Middle frontal gyrus (tissue), 1 donor: Measurements from ENCODE around the gene SART3.

ENCODE experiments used
- DNase-seq: peaks from one replicate; pipeline ENCODE4 v3.0.0-alpha.2; 2015; ENCODE audit warnings: low spot score; ENCODE audit errors: extremely low spot score

Gene SART3

GRCh38 chr12:108523365-108523764, 37.6 kb downstream of the SART3 start:
- no peak for DNase-seq

- DNase-seq, result no peak
Observed at GRCh38 chr12:108519558-108519957, 41.4 kb downstream of the SART3 start.

GRCh38 chr12:108518716-108519496, 42.1 kb downstream of the SART3 start:
- DNase-seq, result no peak

- DNase-seq, result no peak
Observed at GRCh38 chr12:108518101-108518715, 42.8 kb downstream of the SART3 start.

- no peak for DNase-seq
Observed at GRCh38 chr12:108517288-108518100, 43.5 kb downstream of the SART3 start.

DNA sequence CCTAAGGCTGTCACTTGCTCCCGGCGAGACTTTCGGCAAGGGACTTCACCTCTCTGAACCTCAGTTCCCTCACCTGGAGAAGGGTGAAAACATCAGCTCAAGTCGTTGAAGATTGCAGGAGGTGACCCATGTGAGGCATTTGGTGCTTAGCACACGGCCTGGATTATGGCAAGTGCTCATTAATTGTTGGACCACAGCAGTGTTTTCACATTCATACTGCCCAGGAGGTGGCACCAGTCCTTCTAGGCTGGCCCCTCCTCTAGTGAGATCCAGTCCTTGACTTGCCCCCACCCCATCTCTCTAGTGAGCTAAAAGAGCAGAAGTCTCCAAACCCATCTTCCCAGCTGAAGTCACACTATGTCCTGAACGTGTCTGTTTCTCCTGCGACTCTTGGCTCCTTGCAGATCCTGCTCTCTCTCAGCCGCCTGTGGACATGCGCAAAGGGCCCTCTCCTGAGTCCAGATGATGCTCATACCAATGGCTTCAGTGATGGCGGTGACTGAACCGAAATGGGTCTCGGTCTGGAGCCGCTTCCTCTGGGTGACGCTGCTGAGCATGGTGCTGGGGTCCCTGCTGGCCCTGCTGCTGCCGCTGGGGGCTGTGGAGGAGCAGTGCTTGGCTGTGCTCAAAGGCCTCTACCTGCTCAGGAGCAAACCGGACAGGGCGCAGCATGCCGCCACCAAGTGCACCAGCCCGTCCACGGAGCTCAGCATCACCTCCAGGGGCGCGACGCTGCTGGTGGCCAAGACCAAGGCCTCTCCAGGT, 44.3 kb downstream of the SART3 start:
- no peak for DNase-seq

DNA sequence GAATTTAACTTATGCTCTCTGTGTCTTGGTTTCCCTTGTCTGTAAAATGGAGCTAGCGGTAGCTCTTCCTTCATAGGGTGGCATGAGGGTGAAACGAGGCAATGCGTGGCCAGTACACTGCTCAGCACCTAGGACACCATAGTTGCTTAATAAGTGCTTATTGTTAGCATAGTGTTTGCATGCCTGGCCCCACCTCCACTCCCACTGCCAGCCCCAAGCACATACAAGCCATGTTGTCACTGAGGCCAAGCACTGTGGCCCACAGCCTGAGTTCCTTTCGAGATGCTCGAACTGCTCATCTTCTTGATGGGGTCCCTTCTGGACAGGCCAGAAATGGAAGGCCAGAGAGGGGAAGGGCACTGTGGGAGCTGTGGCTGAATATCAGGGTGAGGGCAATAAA, 45.1 kb downstream of the SART3 start:
- no peak for DNase-seq

GRCh38 chr12:108514973-108515814, 45.8 kb downstream of the SART3 start, which contains the start of gene FICD:
Gene FICD, plus strand, starts transcription at chr12:108515277. Its CDS starts 1,696 bp downstream, at chr12:108516973.
- DNase-seq, result peak; percentile 100

- DNase-seq, result no peak
Observed at GRCh38 chr12:108514468-108514972, 46.5 kb downstream of the SART3 start.

DNA sequence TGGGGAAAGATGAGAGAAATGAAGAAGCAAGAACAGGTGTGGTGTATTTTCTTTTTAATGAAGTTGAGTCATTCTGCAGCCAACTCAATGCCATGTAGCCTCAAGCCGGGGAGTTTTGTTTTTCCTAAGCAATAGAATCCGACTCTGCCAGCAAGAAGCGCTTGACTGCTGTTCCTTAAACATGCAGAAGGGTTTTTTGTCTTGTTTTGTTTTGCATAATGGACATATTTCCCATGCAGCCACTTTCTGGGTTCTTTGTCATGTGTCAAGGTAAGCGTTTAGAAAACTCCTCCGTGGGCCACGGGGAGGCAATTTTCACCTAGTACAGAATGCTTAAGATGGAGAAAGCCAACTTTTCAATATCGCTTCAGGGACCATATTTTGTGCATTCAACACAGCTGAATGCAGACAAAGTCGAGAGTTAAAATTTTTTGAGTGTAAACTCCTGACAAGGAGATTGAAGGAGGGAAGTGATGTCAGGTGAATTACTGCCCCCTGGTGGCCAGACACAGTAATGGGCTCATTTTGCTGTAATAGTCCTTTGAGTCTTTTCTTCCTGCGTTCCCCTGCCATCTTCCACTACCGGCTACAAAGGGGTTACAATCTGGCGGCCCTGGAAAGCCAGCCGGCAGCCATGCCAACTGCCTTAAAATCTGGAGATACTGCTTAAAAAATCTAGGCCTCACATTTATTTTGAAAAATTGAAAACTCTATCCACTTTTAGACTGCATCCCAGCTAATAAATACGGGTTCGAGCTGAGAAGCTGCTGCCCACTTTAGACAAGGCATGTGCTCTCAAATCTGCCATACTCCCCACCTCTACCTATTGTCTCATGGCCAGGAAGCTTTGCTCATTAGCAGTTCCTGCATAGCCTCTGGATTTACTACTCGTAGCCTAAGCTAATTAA, 49.1 kb downstream of the SART3 start:
- peak; percentile 73 for DNase-seq

DNA sequence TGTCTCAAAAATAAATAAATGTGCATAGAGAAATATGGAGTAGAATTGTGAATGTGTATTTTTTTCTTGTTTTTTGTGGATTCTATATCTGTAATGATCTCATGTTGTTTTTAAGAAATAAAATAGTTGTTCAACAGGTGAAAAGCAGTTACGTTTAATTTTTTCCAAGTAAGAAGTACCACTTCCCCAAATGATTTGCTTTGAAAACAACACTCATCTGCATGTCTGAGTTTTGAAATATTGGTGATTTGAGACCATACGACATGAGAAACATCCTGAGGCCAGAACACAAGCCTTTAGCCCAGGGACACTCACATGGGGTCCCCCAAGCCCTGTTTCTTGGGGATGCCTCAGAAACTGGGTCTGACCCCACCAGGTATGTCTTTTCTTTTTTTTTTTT, 50.1 kb downstream of the SART3 start:
- DNase-seq, result no peak

DNA sequence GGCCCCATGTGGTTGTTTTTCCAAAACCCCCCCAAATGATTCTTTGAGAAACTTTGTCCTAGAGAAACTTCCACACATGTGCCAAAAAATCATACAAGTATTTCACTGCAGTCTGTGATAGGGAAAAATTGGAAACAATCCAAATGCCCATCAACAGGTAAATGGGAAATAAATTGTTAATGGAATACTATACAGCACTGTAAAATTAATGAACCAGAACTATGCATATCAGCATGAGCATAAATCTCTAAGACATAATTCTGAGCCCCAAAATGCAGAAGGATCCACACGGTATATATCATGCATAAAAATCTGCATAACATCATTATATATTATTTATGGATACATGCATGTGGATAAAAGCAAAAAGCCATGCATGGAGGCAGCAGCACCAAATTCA, 51.2 kb downstream of the SART3 start:
- no peak for DNase-seq

- no peak for DNase-seq
Observed at GRCh38 chr12:108507971-108508642, 52.9 kb downstream of the SART3 start.

- no peak for DNase-seq
Observed at GRCh38 chr12:108505129-108505528, 55.8 kb downstream of the SART3 start.

- no peak for DNase-seq
Observed at GRCh38 chr12:108502922-108503321, 58.1 kb downstream of the SART3 start.

GRCh38 chr12:108498136-108498535, 62.8 kb downstream of the SART3 start:
- no peak for DNase-seq

DNA sequence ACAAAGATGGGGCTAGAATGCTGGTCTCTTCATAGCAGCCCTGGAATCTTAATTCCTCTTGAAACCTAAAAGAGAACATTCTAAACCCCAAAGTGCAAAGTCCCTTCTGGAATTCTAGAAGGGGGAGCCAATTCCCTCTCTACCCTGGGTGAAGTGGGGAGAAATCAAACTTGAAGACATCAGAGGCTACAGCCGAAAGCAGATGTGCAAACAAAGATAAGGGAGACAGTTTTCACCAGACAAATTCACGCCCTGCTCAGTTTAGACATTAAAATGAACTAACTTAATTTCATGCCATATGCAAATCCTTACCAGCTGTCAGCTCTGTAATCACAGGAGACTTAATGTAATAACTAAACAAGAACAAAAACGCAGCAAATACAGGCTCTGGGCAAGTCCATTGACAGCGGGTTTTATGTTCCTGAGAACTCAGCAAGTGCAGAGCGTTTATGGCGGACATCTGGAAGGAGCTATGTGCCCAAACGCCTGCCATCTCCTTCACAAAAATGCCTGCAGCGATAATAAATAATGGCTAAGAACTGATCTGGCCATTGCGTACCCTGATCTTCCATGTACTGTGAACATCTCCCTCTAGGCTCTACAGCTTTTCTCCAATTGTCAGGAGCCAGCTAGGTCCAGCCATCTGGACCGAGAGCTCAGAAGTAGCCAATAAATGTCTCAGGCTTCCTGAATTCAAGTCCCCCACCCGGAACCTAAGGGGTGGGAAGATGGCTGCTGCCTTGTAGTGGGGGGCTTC, 65.0 kb downstream of the SART3 start:
- no peak for DNase-seq

DNA sequence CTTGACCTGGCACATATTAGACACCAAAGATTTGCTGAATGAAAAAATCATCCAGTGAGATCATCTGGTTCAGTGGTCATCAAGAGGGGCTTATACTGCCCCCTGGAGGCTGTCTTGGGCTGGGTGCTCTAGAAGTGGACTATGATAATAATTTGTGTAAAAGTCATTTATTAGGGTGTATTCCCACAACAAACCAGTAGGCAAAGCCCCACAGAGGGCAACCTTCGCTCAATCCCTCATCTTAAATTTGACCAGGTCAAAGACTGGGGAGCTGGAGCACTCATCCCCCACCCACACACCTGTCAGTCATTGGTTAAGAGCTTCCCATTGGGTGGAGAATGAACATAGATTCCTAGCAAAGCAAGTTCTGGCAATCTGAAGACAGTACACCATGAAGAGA, 65.9 kb downstream of the SART3 start:
- DNase-seq, result no peak
